ENCODE results near the gene MPZL1. TPM values are rescaled to one million over a fixed set of nuclear protein-coding genes. Genes with fewer than 3 reads are reported as not detected.

MPZL1 gene
- total and polyA plus RNA-seq, 2 of the 8 experiments (the other 6 are each of a cell fraction or from before 2014, with no cell fraction given): 37.8 to 120 TPM

GRCh38 chr1:167676205-167676915 lies 45.4 kb upstream of the MPZL1 start:
- no peaks in the 10 kb centered on the region for H3K4me1 ChIP-seq (replicated peaks in 1 of 4; ENCODE audit: control insufficient read depth in 3 of 4, insufficient read depth in 4 of 4, low read length in 3 of 4)
- no peak for TF ChIP-seq CBX8 (IDR thresholded peaks at IDR 0.05; ENCODE audit: borderline replicate concordance, low read depth, low read length)
- no peak for TF ChIP-seq EZH2 (IDR thresholded peaks at IDR 0.05; ENCODE audit: low read depth, low read length, severe bottlenecking)
- TF ChIP-seq CBX5 (IDR thresholded peaks at IDR 0.05; ENCODE audit: low read depth, low read length): no peak

More at GRCh38 chr1:167676205-167676915, 45.4 kb upstream of the MPZL1 start:
- no peak overlapping the region for H4K5ac ChIP-seq (ENCODE audit: insufficient read length, low read depth, low read length)
- H2AFZ ChIP-seq (ENCODE audit: low read length): no peak overlapping the region
- no peak overlapping the region for H3K23ac ChIP-seq (ENCODE audit: insufficient read length)
- no peak overlapping the region for H2BK120ac ChIP-seq (replicated peaks; ENCODE audit: low read depth, low read length)
- no peak overlapping the region for H2BK5ac ChIP-seq (ENCODE audit: low read depth, low read length)
- H3K4me2 ChIP-seq (ENCODE audit: insufficient read depth in 1 of 2, low read depth in 2 of 2, low read length in 2 of 2): no peak overlapping the region
- H4K20me1 ChIP-seq (replicated peaks in 1 of 2; ENCODE audit: control insufficient read depth in 1 of 2, insufficient read depth in 2 of 2, low read length in 2 of 2): no peaks in the 10 kb centered on the region
- no peak overlapping the region for H3K4ac ChIP-seq (replicated peaks; ENCODE audit: insufficient read length, low read depth, low read length)
- ChIA-PET POLR2A (ENCODE audit: partially characterized antibody) (interaction anchor here (1.1 kb wide), 1 partner anchor 10 kb away, joined by 5 read pairs; no protein-coding TSS in a partner anchor), CTCF (ENCODE audit: partially characterized antibody) (interaction anchor here (0.7 to 3.9 kb wide), 8 partner anchors 9 to 126 kb away, joined by 3 to 30 read pairs (median 4); no protein-coding TSS in a partner anchor)
- H3K18ac ChIP-seq (ENCODE audit: extremely low read depth, low read length): no peak overlapping the region
- H2BK12ac ChIP-seq (ENCODE audit: low read depth, low read length): no peak overlapping the region
- H3K23me2 ChIP-seq (ENCODE audit: low read depth, low read length): no peaks in the 10 kb centered on the region
- H3K9me3 ChIP-seq (ENCODE audit: insufficient read depth in 2 of 2, low read depth in 1 of 2, low read length in 1 of 2): no peaks in the 10 kb centered on the region
- no peaks in the 10 kb centered on the region for H3K36me3 ChIP-seq (ENCODE audit: control insufficient read depth in 2 of 4, insufficient read depth in 4 of 4, low read length in 3 of 4)
- no peaks in the 10 kb centered on the region for H3K79me2 ChIP-seq (ENCODE audit: control insufficient read depth in 1 of 2, insufficient read depth in 2 of 2, low read length in 2 of 2)
- H3K79me1 ChIP-seq (ENCODE audit: low read depth, low read length): no peaks in the 10 kb centered on the region
- H3K56ac ChIP-seq (replicated peaks; ENCODE audit: insufficient read length, low read depth, low read length): no peak overlapping the region
- no peak overlapping the region for H3K9ac ChIP-seq (replicated peaks in 1 of 4; ENCODE audit: extremely low read depth in 1 of 4, low read depth in 3 of 4, low read length in 3 of 4)
- H3K4me3 ChIP-seq (ENCODE audit: extremely low read depth in 1 of 4, insufficient read depth in 2 of 4, low read depth in 3 of 4, low read length in 4 of 4): no peak overlapping the region
- no peak overlapping the region for H4K91ac ChIP-seq (replicated peaks; ENCODE audit: insufficient read length, low read length)
- no peak overlapping the region for H4K8ac ChIP-seq (ENCODE audit: extremely low read depth, insufficient read depth, low read length)
- H3K27ac ChIP-seq (ENCODE audit: low read depth, low read length): no peak overlapping the region
- no peak overlapping the region for H2BK15ac ChIP-seq (ENCODE audit: low read length)
- DNase-seq (ENCODE audit: low read depth in 1 of 2, low spot score in 2 of 2) (no peak), FAIRE-seq (no peak)
- H2AK5ac ChIP-seq (ENCODE audit: low read depth, low read length): no peak overlapping the region
- H3K27me3 ChIP-seq (replicated peaks in 1 of 4; ENCODE audit: control insufficient read depth in 3 of 4, extremely low read depth in 1 of 4, insufficient read depth in 3 of 4, low read length in 3 of 4): no peaks in the 10 kb centered on the region; a peak in 1 of 7 replicates
- WGBS, 2 experiments (ENCODE audit: extremely low coverage in 1 of 2, insufficient coverage in 1 of 2, insufficient read length in 1 of 2, insufficient replicate concordance in 2 of 2, low coverage in 1 of 2, low lambda C conversion rate in 2 of 2, missing lambda C conversion rate in 1 of 2): 92% methylated on average over 2 of the region's 2 CpGs; no CpG with 5 or more reads in 1 of the 2 experiments
- no peak overlapping the region for H2BK20ac ChIP-seq (ENCODE audit: low read length)
- no peak overlapping the region for H3K14ac ChIP-seq (ENCODE audit: insufficient read length)
